PC-3 (cell line): ENCODE results near the gene SLC47A2. TPM values are rescaled to one million over a fixed set of nuclear protein-coding genes. Genes with fewer than 3 reads are reported as not detected.

Source experiments
- ATAC-seq: fragments of 200-7000 bp; cut with Tn5 transposase; 2 replicates; pipeline ENCODE4 v1.9.1; 2020; ENCODE audit warnings: mild to moderate bottlenecking, moderate library complexity
- BruUV-seq: library from RNA; stranded (reverse); fragments of 400-500 nt; replicated peaks from 2 replicates; lab custom pipeline; 2021; lab: Mats Ljungman, UMichigan
- CTCF ChIA-PET: fragments of 300-600 bp; sonication (Branson Sonifier 250); formaldehyde crosslinking; loops from one replicate; lab custom pipeline; 2022; ENCODE audit warnings: antibody characterized with exemption; lab: Charles Lee
- POLR2A ChIA-PET: fragments of 300-600 bp; sonication (Branson Sonifier 250); formaldehyde crosslinking; loops from one replicate; lab custom pipeline; 2022; ENCODE audit warnings: antibody characterized with exemption; ENCODE audit not compliant: unreplicated experiment; lab: Charles Lee
- DNase-seq: peaks from one replicate; pipeline ENCODE4 v3.0.0-alpha.2; 2015
- H2AFZ ChIP-seq: fragments of 300-600 bp; sonication (generic); 2 replicates; pipeline ENCODE4 v1.6.0; 2016; ENCODE audit warnings: antibody characterized with exemption, low read length
- H3F3A ChIP-seq: fragments of 300-600 bp; sonication (generic); one replicate; pipeline ENCODE4 v1.6.0; 2017; ENCODE audit warnings: antibody characterized with exemption, low read length, control low read depth, mild to moderate bottlenecking; ENCODE audit not compliant: unreplicated experiment
- H3K27ac ChIP-seq: fragments of 300-600 bp; sonication (generic); 2 replicates; pipeline ENCODE4 v1.5.1; 2016; ENCODE audit warnings: mild to moderate bottlenecking, low read length
- H3K27me3 ChIP-seq: fragments of 300-600 bp; sonication (generic); 2 replicates; pipeline ENCODE4 v1.6.1; 2016; ENCODE audit warnings: low read length, mixed read lengths
- H3K36me3 ChIP-seq: fragments of 300-600 bp; sonication (generic); 2 replicates; pipeline ENCODE4 v1.6.1; 2016; ENCODE audit warnings: low read depth, mixed run types, low read length, mixed read lengths
- H3K4me1 ChIP-seq: fragments of 300-600 bp; sonication (generic); 2 replicates; pipeline ENCODE4 v1.5.1; 2016; ENCODE audit warnings: low read length; ENCODE audit not compliant: insufficient read depth
- H3K4me2 ChIP-seq: fragments of 300-600 bp; sonication (generic); 2 replicates; pipeline ENCODE4 v1.6.0; 2016; ENCODE audit warnings: low read length
- H3K4me3 ChIP-seq: fragments of 300-600 bp; sonication (generic); 2 replicates; pipeline ENCODE4 v1.5.1; 2016; ENCODE audit warnings: mild to moderate bottlenecking, low read length, mixed read lengths
- H3K79me2 ChIP-seq: fragments of 300-600 bp; sonication (generic); 2 replicates; pipeline ENCODE4 v1.6.1; 2017; ENCODE audit warnings: low read length, mixed read lengths
- H3K9ac ChIP-seq: fragments of 300-600 bp; sonication (generic); 2 replicates; pipeline ENCODE4 v1.6.0; 2016; ENCODE audit warnings: mild to moderate bottlenecking, low read length
- H3K9me2 ChIP-seq: fragments of 300-600 bp; sonication (generic); replicated peaks from 2 replicates; pipeline ENCODE4 v1.6.1; 2016; ENCODE audit warnings: mixed run types, low read length, mixed read lengths
- H3K9me3 ChIP-seq: fragments of 300-600 bp; sonication (generic); 2 replicates; pipeline ENCODE4 v1.6.1; 2016; ENCODE audit warnings: low read length, mixed read lengths
- H4K20me1 ChIP-seq: fragments of 300-600 bp; sonication (generic); 2 replicates; pipeline ENCODE4 v1.6.1; 2016; ENCODE audit warnings: low read length, mixed read lengths
- EZH2 ChIP-seq: fragments of 300-600 bp; sonication (generic); IDR thresholded peaks from one replicate; pipeline ENCODE4 v1.6.1; 2017; ENCODE audit warnings: antibody characterized with exemption, mild to moderate bottlenecking, low read length; ENCODE audit not compliant: unreplicated experiment
- EZH2phosphoT487 ChIP-seq: fragments of 300-600 bp; sonication (generic); IDR thresholded peaks from 2 replicates; pipeline ENCODE4 v1.6.1; 2018; ENCODE audit warnings: mild to moderate bottlenecking, antibody characterized with exemption, low read length, borderline replicate concordance
- intact Hi-C: fragments of 100-400 bp; cut with micrococcal nuclease; formaldehyde crosslinking; loops from 2 replicates; pipeline ENCODE4 v1.9.0; 2023
- total RNA-seq: library from RNA; depleted of rRNA; stranded (reverse); fragments of >200 nt; gene quantifications from 2 replicates; pipeline ENCODE4 v1.2.3, GENCODE V29; 2014
- TF ChIP-seq, protein P1 (sequence below): fragments of 300-600 bp; sonication (generic); conservative IDR thresholded peaks from 2 replicates; pipeline ENCODE4 v1.5.1; 2017; ENCODE audit warnings: antibody characterized with exemption, low read depth, mild to moderate bottlenecking, low read length

The SLC47A2 gene
- total RNA-seq, 1 experiment from 2014 or later = not detected

- Histone ChIP-seq H3K79me2 (no peaks in the 10 kb centered on the region), H3K4me1 (peaks cover 71% of the 10 kb centered on the region), H3K36me3 (no peaks in the 10 kb centered on the region), H3K27me3 (no peaks in the 10 kb centered on the region), H2AFZ (no peak overlapping the region), H3K4me2 (peak overlapping the region; percentile 47), H3F3A (peaks cover 6% of the 10 kb centered on the region), H3K9me3 (no peaks in the 10 kb centered on the region), H3K9me2 (no peaks in the 10 kb centered on the region), H3K4me3 (no peak overlapping the region), H3K27ac (peak overlapping the region; percentile 78), H3K9ac (peak overlapping the region; percentile 49), H4K20me1 (no peaks in the 10 kb centered on the region)
- DNase-seq (peak; percentile 81), ATAC-seq (peak; percentile 67)
- BruUV-seq = no TSS peak
- intact Hi-C loops = no loop called here
- ChIA-PET CTCF (interaction anchor here (0.6 kb wide), 1 partner anchor 186 kb away, joined by 3 read pairs; no protein-coding TSS in a partner anchor), POLR2A (no interaction called here)
- TF ChIP-seq EZH2phosphoT487 = no peak
- TF ChIP-seq, protein P1, sequence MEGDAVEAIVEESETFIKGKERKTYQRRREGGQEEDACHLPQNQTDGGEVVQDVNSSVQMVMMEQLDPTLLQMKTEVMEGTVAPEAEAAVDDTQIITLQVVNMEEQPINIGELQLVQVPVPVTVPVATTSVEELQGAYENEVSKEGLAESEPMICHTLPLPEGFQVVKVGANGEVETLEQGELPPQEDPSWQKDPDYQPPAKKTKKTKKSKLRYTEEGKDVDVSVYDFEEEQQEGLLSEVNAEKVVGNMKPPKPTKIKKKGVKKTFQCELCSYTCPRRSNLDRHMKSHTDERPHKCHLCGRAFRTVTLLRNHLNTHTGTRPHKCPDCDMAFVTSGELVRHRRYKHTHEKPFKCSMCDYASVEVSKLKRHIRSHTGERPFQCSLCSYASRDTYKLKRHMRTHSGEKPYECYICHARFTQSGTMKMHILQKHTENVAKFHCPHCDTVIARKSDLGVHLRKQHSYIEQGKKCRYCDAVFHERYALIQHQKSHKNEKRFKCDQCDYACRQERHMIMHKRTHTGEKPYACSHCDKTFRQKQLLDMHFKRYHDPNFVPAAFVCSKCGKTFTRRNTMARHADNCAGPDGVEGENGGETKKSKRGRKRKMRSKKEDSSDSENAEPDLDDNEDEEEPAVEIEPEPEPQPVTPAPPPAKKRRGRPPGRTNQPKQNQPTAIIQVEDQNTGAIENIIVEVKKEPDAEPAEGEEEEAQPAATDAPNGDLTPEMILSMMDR = no peak
- no peak for TF ChIP-seq EZH2
Observed at GRCh38 chr17:19641687-19642372, 74.6 kb downstream of the SLC47A2 start.

- Histone ChIP-seq H3K9me3 (no peaks in the 10 kb centered on the region), H2AFZ (no peak overlapping the region), H3K27me3 (no peaks in the 10 kb centered on the region), H3K4me2 (no peak overlapping the region), H3K36me3 (no peaks in the 10 kb centered on the region), H3K4me3 (no peak overlapping the region), H3K9me2 (no peaks in the 10 kb centered on the region), H3K9ac (no peak overlapping the region), H3K27ac (no peak overlapping the region), H3F3A (no peaks in the 10 kb centered on the region), H4K20me1 (no peaks in the 10 kb centered on the region), H3K4me1 (peaks cover 22% of the 10 kb centered on the region), H3K79me2 (no peaks in the 10 kb centered on the region)
- ChIA-PET POLR2A (no interaction called here), CTCF (no interaction called here)
- BruUV-seq = no TSS peak
- intact Hi-C loops = no loop called here
- TF ChIP-seq, protein P1 = no peak
- TF ChIP-seq EZH2 (no peak), EZH2phosphoT487 (no peak)
- DNase-seq (no peak), ATAC-seq (no peak)
Observed at GRCh38 chr17:19631905-19632304, 84.5 kb downstream of the SLC47A2 start.

GRCh38 chr17:19630661-19631060 lies 85.7 kb downstream of the SLC47A2 start:
- ATAC-seq (peak; percentile 86), DNase-seq (peak; percentile 90)
- ChIA-PET CTCF (no interaction called here), POLR2A (no interaction called here)
- BruUV-seq = no TSS peak
- Histone ChIP-seq H3K9me3 (no peaks in the 10 kb centered on the region), H3K9ac (no peak overlapping the region; the same call in 1 of the 2 replicates), H3K9me2 (no peaks in the 10 kb centered on the region), H3F3A (no peaks in the 10 kb centered on the region), H3K79me2 (no peaks in the 10 kb centered on the region), H3K36me3 (no peaks in the 10 kb centered on the region), H4K20me1 (no peaks in the 10 kb centered on the region), H2AFZ (no peak overlapping the region), H3K4me2 (peak overlapping the region; percentile 55), H3K4me1 (peaks cover 22% of the 10 kb centered on the region), H3K27ac (peak overlapping the region; percentile 61), H3K27me3 (no peaks in the 10 kb centered on the region), H3K4me3 (no peak overlapping the region)
- TF ChIP-seq, protein P1 = no peak
- TF ChIP-seq EZH2 = no peak
- no peak for TF ChIP-seq EZH2phosphoT487
- intact Hi-C loops = no loop called here
